ENCODE measurements around the gene GPR18.

GPR18 gene
- long read RNA-seq: 0 reads

DNA sequence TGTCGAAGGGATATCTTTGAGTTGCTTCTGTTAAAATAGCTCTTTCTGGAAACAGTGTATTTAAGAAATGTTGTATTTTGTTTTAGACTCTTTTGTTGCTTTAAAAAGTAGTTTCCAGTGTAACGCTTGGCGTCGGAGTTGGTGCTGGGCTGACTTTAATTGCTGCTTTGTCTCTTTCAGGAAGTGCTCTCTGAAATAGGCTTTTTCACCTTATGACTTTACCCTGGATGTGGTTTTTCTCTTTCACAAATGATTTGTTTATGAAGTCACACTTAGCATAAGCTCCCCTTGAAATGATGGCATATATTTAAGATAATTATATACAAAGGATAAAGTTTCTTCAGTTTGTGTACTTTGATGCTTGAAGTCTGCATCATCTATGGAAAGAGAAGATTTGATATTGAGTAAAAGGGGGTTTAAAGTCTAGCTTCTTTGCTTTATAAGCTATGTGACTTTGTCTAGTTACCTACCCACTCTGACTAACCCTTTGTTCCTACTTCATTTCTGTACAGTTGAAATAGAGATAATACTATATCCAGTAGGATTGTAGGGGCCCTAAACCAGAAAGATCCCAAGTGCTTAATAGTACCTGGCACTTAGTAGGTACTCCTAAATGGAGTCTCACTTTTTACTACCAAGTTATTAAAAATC, at the start of gene GPR18:
Gene GPR18, minus strand, starts transcription at position 170 of the 651 bp plus-strand sequence. CDS start 2,507 bp downstream, outside the sequence.
- TF ChIP-seq SPI1 (IDR thresholded peaks at IDR 0.05; ENCODE audit: borderline replicate concordance, low read depth) (peak; percentile 46; the same call in 1 of the 2 replicates), POLR2AphosphoS5 (IDR thresholded peaks at IDR 0.05; ENCODE audit: low read depth) (no peak), GABPA (IDR thresholded peaks at IDR 0.05; ENCODE audit: low read depth) (no peak)
- TF ChIP-seq, protein P1, sequence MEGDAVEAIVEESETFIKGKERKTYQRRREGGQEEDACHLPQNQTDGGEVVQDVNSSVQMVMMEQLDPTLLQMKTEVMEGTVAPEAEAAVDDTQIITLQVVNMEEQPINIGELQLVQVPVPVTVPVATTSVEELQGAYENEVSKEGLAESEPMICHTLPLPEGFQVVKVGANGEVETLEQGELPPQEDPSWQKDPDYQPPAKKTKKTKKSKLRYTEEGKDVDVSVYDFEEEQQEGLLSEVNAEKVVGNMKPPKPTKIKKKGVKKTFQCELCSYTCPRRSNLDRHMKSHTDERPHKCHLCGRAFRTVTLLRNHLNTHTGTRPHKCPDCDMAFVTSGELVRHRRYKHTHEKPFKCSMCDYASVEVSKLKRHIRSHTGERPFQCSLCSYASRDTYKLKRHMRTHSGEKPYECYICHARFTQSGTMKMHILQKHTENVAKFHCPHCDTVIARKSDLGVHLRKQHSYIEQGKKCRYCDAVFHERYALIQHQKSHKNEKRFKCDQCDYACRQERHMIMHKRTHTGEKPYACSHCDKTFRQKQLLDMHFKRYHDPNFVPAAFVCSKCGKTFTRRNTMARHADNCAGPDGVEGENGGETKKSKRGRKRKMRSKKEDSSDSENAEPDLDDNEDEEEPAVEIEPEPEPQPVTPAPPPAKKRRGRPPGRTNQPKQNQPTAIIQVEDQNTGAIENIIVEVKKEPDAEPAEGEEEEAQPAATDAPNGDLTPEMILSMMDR (IDR thresholded peaks at IDR 0.05; ENCODE audit: insufficient read depth, low read length): no peak
- TF ChIP-seq, protein P2, sequence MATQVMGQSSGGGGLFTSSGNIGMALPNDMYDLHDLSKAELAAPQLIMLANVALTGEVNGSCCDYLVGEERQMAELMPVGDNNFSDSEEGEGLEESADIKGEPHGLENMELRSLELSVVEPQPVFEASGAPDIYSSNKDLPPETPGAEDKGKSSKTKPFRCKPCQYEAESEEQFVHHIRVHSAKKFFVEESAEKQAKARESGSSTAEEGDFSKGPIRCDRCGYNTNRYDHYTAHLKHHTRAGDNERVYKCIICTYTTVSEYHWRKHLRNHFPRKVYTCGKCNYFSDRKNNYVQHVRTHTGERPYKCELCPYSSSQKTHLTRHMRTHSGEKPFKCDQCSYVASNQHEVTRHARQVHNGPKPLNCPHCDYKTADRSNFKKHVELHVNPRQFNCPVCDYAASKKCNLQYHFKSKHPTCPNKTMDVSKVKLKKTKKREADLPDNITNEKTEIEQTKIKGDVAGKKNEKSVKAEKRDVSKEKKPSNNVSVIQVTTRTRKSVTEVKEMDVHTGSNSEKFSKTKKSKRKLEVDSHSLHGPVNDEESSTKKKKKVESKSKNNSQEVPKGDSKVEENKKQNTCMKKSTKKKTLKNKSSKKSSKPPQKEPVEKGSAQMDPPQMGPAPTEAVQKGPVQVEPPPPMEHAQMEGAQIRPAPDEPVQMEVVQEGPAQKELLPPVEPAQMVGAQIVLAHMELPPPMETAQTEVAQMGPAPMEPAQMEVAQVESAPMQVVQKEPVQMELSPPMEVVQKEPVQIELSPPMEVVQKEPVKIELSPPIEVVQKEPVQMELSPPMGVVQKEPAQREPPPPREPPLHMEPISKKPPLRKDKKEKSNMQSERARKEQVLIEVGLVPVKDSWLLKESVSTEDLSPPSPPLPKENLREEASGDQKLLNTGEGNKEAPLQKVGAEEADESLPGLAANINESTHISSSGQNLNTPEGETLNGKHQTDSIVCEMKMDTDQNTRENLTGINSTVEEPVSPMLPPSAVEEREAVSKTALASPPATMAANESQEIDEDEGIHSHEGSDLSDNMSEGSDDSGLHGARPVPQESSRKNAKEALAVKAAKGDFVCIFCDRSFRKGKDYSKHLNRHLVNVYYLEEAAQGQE (IDR thresholded peaks at IDR 0.05; ENCODE audit: insufficient replicate concordance, low read depth): no peak
- DNase-seq (ENCODE audit: low read depth in 1 of 2, low spot score in 1 of 2): no peak
- H3K27me3 ChIP-seq (ENCODE audit: insufficient read depth, poor library complexity, severe bottlenecking): no peaks in the 10 kb centered on the region
- peak within 1 kb of the TSS; percentile 46 for H3K4me3 ChIP-seq (replicated peaks; ENCODE audit: insufficient read depth, low read length)
- 0 out of 2 replicates have a peak within 1 kb of the TSS, but pooled peaks have one; percentile 0 for H3K27ac ChIP-seq (replicated peaks)

DNA sequence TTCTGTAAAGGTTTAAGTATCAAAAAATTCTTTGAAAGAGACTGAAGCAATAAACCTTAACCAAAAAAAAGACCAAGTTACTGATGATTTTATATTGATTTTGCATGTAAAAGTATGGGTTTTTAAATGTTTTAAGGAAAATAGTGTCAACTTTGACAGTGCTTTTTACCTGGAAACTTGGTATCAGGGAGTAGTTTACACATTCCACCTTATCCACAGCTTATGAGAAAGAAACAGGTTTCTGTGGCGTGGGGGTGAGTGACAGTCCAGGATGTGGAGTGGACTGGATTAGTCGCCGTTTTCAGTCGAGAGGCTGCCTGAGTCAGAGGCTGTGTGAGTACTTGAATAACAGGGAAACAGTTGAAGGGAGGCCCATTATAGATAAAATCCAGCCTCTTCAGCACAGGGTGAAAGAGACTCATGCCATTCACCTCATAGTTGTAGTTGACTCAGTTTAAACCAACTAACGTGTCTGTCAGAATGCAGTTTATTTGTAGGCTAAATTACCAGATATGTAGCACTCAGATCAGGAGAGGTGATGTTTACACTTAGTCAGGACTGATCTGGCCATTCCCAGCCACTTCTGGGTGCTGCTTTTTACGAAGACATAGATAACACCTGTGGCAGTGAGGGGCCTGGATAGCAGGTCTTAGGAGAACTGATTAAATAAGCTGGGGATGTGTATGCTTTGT, 49.6 kb upstream of the GPR18 start:
- no peak overlapping the region for H3K4me3 ChIP-seq (replicated peaks; ENCODE audit: insufficient read depth, low read length)
- TF ChIP-seq, protein P2 (IDR thresholded peaks at IDR 0.05; ENCODE audit: insufficient replicate concordance, low read depth): no peak
- H3K27me3 ChIP-seq (ENCODE audit: insufficient read depth, poor library complexity, severe bottlenecking): no peaks in the 10 kb centered on the region
- DNase-seq (ENCODE audit: low read depth in 1 of 2, low spot score in 1 of 2): peak in 1 of 2 experiments; percentile 68
- H3K27ac ChIP-seq (replicated peaks): peak overlapping the region; percentile 93

DNA sequence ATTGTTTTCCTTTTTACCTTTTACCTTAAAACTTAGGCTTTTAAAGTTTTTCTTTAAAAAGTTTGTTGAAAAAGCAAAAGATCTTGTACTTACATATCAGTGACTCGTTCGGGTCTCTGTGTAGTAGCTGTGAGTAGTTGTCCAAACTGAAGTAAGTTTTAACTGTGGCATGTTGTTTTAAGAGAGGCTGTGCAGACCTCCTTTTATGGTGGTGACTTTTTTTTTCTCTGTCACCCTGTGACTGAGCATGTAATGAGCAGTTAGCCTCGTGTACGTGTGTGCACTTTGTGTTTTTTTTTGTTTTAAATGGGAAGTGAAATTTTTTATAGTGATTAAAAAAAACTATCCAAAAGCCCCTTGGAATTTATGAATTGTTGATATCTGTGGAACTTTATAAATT, 49.1 kb upstream of the GPR18 start, which contains the start of gene GPR183:
Gene GPR183, minus strand, starts transcription at position 153 of the 400 bp plus-strand sequence. CDS start 11,254 bp downstream, outside the sequence.
- DNase-seq (ENCODE audit: low read depth in 1 of 2, low spot score in 1 of 2): peak in 1 of 2 experiments; percentile 77
- Histone ChIP-seq H3K27ac (replicated peaks) (peak within 1 kb of the TSS; percentile 93), H3K27me3 (ENCODE audit: insufficient read depth, poor library complexity, severe bottlenecking) (no peaks in the 10 kb centered on the region), H3K4me3 (replicated peaks; ENCODE audit: insufficient read depth, low read length) (peak within 1 kb of the TSS; percentile 77)
- TF ChIP-seq, protein P2 (IDR thresholded peaks at IDR 0.05; ENCODE audit: insufficient replicate concordance, low read depth): peak; percentile 32
- TF ChIP-seq GABPA (IDR thresholded peaks at IDR 0.05; ENCODE audit: low read depth): no peak
- TF ChIP-seq POLR2AphosphoS5 (IDR thresholded peaks at IDR 0.05; ENCODE audit: low read depth): peak; percentile 51; the same call in 1 of the 2 replicates
- peak; percentile 39; the same call in 1 of the 2 replicates for TF ChIP-seq SPI1 (IDR thresholded peaks at IDR 0.05; ENCODE audit: borderline replicate concordance, low read depth)
